ENCODE results near the gene GABRB2. TPM values are rescaled to one million over a fixed set of nuclear protein-coding genes. Genes with fewer than 3 reads are reported as not detected.

The GABRB2 gene
- total and polyA plus RNA-seq, 10 donors: 0.07 to 27.5 (median 9.1) TPM

- TF ChIP-seq POLR2A (IDR thresholded peaks at IDR 0.05) (no peak), CTCF (IDR thresholded peaks at IDR 0.05 in 8 of 11, conservative IDR thresholded peaks at IDR 0.05 in 3 of 11) (no peak), POLR2AphosphoS5 (IDR thresholded peaks at IDR 0.05) (no peak)
- Histone ChIP-seq H3K36me3 (no peaks in the 10 kb centered on the region), H3K4me3 (no peak overlapping the region), H3K27ac (no peak overlapping the region), H3K27me3 (replicated peaks in 1 of 7) (no peaks in the 10 kb centered on the region), H3K9me3 (peaks cover 0 to 7% (median 0%) of the 10 kb centered on the region in 8 donors), H3K4me1 (no peaks in the 10 kb centered on the region)
- intact Hi-C loops (cut with DNase I; ENCODE audit: low total_unique reads): no loop called here
- no peak for DNase-seq
- WGBS, 5 donors: 53 to 94% (median 86%) methylated on average over 1 of the region's 1 CpG
These were observed 269.5 kb downstream of the GABRB2 start for GRCh38 chr5:161277011-161277410.

DNA sequence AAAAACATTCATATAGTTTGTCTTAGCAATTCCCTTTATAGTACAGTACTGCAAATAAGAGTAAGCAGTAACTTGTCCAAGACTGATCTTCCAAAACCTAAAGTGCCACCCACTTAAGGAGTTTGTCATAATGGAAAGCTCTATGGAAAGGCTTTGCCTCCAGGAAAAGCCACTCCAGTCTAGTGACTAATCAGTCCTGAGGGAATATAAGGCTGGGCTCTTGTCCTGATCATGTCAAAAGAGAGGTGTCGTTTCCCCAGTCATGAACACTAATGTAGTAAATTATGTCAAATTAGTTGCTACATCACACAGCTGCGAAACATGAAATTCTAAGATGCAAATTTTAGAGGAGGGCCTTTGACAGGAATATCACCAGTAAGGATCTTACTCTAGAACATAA, 271.6 kb downstream of the GABRB2 start:
- Histone ChIP-seq H3K36me3 (no peaks in the 10 kb centered on the region), H3K27me3 (replicated peaks in 1 of 7) (no peaks in the 10 kb centered on the region), H3K9me3 (peaks cover 0 to 1% (median 0%) of the 10 kb centered on the region in 8 donors), H3K4me1 (no peaks in the 10 kb centered on the region), H3K4me3 (no peak overlapping the region), H3K27ac (no peak overlapping the region)
- intact Hi-C loops (cut with DNase I; ENCODE audit: low total_unique reads): no loop called here
- 50 to 84% (median 80%) methylated on average over 2 of the region's 2 CpGs for WGBS, 5 donors
- no peak for DNase-seq
- no peak for TF ChIP-seq POLR2AphosphoS5 (IDR thresholded peaks at IDR 0.05)
- TF ChIP-seq POLR2A (IDR thresholded peaks at IDR 0.05): no peak
- TF ChIP-seq CTCF (IDR thresholded peaks at IDR 0.05 in 8 of 11, conservative IDR thresholded peaks at IDR 0.05 in 3 of 11): no peak

DNA sequence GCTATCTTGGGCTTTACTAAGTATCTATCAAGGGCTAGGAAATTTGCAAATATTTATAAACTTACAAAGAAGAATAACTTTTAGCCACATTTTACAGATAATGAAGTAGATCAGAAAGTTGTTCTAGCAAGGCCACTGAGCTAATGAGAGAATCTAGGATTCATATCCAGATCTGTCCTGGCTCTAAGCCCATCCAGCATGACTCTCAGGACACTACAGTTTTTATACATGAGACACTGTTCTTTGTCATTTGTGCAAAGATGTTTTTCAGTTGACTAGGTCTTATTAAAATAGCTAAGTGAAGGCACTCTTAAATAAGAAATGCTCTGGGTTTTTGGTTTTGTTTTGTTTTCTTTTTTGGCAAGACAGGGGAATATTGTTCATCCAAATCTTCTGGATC, 273.1 kb downstream of the GABRB2 start:
- TF ChIP-seq POLR2A (IDR thresholded peaks at IDR 0.05): no peak
- no peak for TF ChIP-seq POLR2AphosphoS5 (IDR thresholded peaks at IDR 0.05)
- no peak for TF ChIP-seq CTCF (IDR thresholded peaks at IDR 0.05 in 8 of 11, conservative IDR thresholded peaks at IDR 0.05 in 3 of 11)
- intact Hi-C loops (cut with DNase I; ENCODE audit: low total_unique reads): no loop called here
- Histone ChIP-seq H3K4me3 (no peak overlapping the region), H3K4me1 (no peaks in the 10 kb centered on the region), H3K27ac (no peak overlapping the region), H3K27me3 (replicated peaks in 1 of 7) (no peaks in the 10 kb centered on the region), H3K36me3 (no peaks in the 10 kb centered on the region), H3K9me3 (no peaks in the 10 kb centered on the region)
- DNase-seq: no peak

- Histone ChIP-seq H3K4me3 (no peak overlapping the region), H3K27me3 (replicated peaks in 1 of 7) (no peaks in the 10 kb centered on the region), H3K36me3 (no peaks in the 10 kb centered on the region), H3K4me1 (no peaks in the 10 kb centered on the region), H3K27ac (no peak overlapping the region), H3K9me3 (no peaks in the 10 kb centered on the region)
- DNase-seq: no peak
- TF ChIP-seq POLR2A (IDR thresholded peaks at IDR 0.05): no peak
- no peak for TF ChIP-seq POLR2AphosphoS5 (IDR thresholded peaks at IDR 0.05)
- no peak for TF ChIP-seq CTCF (IDR thresholded peaks at IDR 0.05 in 8 of 11, conservative IDR thresholded peaks at IDR 0.05 in 3 of 11)
- WGBS, 5 donors: 55 to 80% (median 73%) methylated on average over 1 of the region's 1 CpG
- intact Hi-C loops (cut with DNase I; ENCODE audit: low total_unique reads): no loop called here
These were observed 274.7 kb downstream of the GABRB2 start for GRCh38 chr5:161271816-161272215.

Data from spleen (tissue), 11 donors.